ENCODE results near the gene GAS7.

GAS7 gene

DNA sequence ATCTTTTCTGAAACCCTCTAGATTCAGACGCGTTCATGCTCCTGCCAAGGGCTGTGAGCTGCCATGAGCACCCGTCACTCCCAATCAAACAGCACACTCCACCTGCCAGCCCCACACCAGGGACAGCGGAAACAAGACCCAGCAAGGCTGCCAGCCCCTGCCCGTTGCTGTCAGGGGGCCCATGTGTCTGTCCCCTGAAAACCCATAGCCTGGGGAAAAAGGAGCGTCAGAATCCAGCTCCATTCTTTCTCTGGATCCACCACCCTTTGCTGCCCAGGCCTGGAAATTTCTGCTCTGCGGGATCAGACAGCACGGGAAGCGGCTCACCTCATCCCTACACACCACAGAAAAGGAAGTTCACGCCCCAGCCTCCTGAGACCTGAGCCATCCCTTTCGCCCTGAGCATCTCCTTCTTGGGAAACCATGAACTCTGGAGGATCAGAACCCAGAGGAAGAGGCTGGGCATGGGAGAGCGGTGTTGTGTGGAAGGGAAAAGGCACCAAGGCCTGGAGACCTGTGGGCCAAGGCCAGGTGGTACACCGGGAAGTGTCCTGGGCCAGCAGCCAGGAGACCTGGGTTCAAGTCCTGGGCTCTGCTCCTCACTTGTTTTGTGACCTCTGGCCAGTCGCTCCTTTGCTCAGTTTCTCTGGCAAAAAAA lies 241.8 kb downstream of the GAS7 start:
- no peak for DNase-seq (ENCODE audit: low read depth in 2 of 2, low spot score in 1 of 2)

DNA sequence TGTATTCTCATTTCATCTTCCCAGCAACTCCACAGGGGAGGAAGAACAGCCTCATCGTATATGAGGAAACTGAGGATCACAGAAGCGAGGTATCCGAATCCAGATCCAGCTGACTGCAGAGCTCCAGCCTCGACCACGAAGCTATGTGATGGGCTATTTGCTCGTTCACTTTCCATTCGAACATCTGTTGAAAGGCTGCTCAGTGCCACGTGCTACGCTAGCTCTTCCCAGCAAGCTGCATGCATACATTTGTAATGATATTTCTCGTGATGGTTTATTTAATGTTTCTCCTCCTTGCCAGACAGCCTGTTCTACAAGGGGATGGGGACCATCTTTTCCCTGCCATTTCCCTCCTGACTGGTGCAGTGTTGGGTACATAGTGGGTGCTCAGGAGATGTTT lies 244.9 kb downstream of the GAS7 start:
- DNase-seq (ENCODE audit: low read depth in 2 of 2, low spot score in 1 of 2) = no peak

DNA sequence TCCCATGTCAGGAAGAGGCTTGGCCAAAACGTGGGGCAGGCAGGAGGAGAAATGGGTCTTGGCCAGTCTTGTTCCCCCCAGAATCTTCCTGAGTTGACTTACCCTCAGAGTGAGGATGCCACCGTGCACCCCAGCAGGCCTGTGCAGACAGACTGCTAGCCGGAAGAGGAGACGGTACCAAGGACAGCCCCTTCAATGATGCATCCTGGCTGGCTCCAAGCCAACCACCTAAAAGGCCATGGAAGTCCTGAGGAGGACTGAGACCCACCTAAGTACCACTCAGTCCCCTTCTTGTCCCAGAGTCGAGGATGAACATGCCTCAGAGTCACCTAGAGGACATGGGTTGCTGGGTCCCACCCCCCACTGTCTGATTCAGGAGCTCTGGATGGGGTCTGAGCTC lies 246.6 kb downstream of the GAS7 start:
- no peak for DNase-seq (ENCODE audit: low read depth in 2 of 2, low spot score in 1 of 2)

DNA sequence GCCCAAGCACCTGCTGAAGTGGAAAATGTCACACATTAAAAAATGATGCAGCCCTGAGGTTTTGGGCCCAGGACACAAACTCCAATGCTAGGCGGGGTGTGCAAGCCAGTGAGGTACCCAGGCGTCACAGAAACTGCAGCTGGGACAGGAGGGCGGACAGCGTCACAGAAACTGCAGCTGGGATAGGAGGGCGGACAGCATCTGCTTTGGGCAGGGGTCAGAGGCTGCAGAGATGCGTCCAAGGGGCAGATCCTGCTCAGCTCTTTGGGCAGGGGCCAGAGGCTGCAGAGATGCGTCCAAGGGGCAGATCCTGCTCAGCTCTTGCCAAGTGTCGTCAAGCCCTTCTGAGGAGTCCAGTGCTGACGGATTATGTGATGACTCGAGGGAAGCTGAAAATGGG lies 249.5 kb downstream of the GAS7 start:
- DNase-seq (ENCODE audit: low read depth in 2 of 2, low spot score in 1 of 2) = no peak

DNA sequence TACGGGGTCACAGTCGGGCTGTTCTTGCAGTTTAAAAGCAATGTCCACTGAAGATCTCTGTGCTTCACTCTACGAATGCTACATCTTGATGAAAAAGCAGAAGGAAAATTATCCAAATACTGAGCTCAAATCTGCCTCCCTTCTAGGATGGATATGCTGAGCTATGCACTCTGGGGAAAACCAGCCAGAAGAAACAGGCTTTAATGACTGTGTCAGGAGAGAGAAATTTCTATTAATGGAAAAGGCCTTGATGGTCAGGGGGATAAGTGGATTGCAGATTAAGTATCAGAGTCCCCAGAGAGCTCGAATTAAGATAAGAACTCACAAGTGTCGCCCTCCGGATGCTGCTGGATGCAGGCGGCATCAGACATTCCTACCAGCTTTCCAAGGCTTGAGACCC lies 253.7 kb downstream of the GAS7 start:
- no peak for DNase-seq (ENCODE audit: low read depth in 2 of 2, low spot score in 1 of 2)

DNA sequence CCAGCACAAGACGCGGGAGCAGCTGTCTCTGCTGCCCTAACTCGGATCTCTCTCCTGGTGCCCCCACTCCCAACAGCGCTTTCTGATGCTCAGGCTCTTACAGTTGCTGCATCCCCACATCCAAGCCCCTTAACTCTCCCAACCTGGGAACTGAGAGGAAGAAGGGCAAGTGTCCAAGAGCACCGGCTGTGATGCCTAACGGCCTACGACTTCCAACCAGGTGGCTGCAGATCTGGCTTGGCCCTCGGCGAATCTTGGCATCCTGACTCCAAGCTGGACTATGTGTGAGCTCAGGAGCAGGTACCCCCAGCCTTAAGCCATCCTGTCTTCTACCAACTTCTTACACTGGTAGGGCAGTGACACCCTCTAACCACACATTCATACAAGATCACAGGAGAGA lies 255.1 kb downstream of the GAS7 start:
- no peak for DNase-seq (ENCODE audit: low read depth in 2 of 2, low spot score in 1 of 2)

DNA sequence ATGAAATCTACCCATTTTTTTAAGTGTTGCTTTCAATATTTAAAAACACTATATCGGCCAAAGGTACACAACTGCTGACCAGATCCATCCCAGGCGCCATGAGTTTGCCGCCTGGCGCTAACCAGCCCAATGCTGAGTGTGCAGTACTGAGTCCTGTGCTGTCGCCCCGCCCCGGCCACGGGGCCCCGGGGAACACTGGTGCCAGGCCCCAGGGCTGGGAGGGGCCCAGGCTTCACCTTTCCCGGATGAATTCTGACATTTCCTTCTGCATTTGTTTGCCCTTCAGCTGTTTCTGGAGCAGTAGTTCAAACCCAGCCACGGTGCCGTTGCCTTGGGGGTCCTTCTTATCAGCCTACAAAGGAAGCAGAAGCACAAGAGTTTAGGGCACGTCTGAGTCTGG lies 255.5 kb downstream of the GAS7 start:
- DNase-seq (ENCODE audit: low read depth in 2 of 2, low spot score in 1 of 2) = no peak

DNA sequence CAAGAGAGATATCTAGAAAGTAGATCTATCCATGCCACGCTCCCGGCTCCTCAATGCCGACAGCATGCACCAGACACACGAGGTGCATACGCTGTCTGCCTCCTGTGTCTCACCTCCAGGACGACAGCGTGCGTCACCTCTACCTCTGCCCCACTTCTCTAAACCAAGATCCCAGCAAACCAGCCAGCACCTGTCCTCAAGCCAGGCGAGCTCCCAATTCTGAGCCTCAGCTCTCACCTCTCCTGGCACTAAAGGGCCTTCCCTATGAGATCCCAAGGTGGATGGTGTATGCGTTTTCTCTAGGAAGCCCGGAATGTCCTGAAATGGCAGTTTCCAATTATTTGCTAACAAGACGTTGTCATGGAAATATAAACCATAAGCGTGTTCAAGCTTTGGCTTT lies 257.1 kb downstream of the GAS7 start:
- DNase-seq (ENCODE audit: low read depth in 2 of 2, low spot score in 1 of 2) = no peak

DNA sequence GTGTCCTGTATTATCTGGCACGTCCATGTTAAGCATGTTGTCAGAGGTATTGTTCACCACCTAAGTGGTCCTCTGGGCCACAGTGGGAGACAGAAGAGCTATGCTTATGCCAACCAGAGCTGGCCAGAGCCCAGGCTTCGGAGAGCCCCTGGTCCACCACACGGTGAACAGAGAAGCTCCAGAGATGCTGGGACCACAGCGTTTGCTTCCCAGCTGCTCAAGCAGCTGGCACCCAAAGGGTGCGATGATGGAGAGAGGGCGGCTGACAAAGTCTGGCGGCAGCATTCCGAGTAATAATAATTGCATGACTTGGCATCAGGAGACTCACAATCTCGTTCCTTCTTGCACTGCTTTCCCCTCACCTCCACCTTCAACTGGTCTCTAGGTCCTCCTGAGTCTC lies 257.6 kb downstream of the GAS7 start:
- DNase-seq (ENCODE audit: low read depth in 2 of 2, low spot score in 1 of 2) = no peak

DNA sequence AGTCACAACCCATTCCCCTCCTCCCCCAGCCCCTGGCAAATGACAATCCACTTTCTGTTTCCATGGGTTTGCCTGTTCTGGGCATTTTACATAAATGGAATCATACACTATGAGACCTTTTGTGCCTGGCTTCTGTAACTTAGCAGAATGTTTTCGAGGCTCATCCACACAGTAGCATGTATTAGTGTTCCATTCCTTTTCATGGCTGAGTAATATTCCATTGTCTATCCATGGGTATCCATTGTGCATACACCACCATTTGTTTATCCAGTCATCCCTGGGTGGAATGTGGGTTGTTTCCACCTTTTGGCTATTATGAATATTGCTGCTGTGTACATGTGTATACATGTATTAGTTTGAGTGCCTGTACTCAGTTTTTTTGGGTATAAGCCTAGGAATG lies 259.6 kb downstream of the GAS7 start:
- no peak for DNase-seq (ENCODE audit: low read depth in 2 of 2, low spot score in 1 of 2)

DNA sequence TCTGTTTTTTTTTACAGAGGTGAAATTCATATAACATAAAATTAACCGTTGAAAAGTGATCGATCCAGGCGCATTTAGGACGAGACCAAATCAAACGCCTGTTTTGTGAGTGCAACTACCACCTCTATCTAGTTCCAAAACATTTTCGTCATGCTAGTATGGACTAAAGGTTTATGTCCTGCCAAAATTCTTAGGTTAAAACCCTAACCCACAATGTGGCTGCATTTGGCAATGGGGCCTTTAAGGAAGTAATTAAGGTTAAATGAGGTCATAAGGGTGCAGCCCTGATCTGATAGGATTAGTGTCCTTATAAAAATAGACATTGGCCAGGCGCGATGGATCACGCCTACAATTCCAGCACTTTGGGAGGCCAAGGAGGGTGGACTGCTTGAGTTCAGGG lies 260.5 kb downstream of the GAS7 start:
- no peak for DNase-seq (ENCODE audit: low read depth in 2 of 2, low spot score in 1 of 2)

DNA sequence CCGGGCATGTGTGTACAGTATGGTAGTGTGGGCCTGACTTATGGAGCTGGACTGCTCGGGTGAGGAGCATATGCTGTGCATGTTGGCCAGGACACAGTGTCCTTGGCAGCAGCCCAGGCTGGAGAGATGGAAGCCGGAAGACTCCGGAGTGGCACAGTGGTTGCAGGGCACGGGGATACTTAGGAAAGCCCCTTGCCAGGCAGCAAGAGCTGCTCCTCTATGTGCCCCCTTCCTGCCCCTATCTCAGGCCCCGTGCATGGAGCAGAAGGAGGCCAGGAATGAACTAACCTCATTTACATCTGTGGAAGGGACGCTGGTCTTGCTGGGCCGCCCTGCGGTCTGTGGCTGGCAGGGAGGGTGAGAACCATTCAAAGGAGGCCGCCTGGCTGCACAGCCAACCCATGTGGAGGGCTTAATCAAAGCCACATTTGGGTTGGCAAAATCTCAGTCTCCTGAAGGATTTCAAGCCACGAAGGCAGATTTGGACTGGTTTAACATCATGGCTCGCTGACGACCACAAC lies 261.1 kb downstream of the GAS7 start:
- no peak for DNase-seq (ENCODE audit: low read depth in 2 of 2, low spot score in 1 of 2)

DNA sequence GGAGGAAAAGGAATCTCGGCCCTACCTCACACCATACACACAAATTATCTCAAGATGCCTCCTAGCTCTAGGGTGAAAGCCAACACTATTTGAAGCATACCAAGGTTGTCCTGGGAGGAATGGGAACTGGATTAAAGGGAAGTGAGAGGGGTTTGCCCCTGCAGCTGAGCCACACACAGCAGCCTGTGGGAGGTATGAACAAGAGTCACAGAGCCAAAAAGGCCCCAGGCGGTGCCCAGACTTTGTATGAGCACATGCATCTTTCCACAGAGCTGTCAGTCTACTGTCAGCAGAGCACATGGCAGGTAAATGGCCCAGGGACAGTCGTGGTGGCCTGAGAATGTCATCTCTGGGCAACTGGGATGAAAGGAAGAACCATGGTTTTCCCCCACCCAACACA lies 262.3 kb downstream of the GAS7 start:
- no peak for DNase-seq (ENCODE audit: low read depth in 2 of 2, low spot score in 1 of 2)

DNA sequence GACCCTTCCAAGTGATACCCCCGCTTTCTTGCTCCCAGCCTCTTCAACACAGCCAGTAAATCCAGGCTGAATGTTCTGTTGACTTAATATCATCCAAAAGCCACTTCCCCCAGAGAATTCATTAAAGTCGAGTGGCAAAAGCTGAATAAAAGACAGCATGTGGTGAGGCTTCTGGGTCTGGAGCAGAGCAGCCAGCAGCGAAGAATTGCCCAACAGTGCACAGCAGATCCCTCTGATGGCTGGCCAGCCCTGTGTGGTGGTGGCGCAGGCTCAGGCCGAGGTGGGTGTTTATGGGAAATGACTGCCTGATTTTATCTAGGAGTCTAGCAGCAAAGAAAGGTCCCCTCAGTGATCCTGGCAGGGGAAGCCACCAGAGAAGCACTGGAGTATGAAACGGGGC lies 263.0 kb downstream of the GAS7 start:
- DNase-seq (ENCODE audit: low read depth in 2 of 2, low spot score in 1 of 2) = no peak

DNA sequence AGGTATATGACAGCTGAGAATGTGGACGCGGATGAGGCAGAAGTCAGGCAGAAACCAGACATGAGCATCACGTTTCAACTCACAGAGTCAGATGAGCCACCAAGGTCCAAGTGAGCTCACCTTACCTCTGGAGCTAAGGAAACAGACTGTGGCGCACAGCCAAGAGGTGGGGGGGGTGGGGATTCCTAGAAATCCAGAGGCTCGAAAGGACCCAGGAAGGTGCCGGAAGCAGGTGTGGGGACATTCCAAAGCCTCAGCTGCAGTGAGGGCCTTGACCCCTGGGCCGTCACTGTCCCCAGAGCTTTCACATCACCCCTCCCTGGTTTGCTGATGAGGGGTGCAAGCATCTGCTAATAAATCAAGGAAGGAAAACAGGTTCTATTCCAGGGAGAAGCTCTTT lies 264.1 kb downstream of the GAS7 start:
- DNase-seq (ENCODE audit: low read depth in 2 of 2, low spot score in 1 of 2) = no peak

DNA sequence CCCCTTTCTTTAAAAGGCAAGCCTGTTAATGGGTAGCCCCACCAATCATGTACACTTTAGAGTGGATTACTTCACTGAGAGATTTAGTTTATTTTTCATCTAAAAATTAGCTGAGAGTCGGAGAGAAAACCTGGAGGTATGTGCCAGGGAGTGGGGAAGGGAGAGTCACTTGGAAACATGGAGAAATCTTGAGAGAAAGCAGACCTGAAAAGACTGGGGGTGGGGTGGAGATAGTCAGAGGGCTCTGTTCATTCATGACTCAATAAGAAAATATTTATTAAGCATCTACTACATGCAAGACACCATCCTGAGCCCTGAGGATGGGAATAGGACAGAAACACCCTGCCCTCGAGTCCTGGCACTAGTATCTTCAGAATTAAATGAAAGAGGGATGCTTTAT lies 265.9 kb downstream of the GAS7 start:
- DNase-seq (ENCODE audit: low read depth in 2 of 2, low spot score in 1 of 2) = no peak

DNA sequence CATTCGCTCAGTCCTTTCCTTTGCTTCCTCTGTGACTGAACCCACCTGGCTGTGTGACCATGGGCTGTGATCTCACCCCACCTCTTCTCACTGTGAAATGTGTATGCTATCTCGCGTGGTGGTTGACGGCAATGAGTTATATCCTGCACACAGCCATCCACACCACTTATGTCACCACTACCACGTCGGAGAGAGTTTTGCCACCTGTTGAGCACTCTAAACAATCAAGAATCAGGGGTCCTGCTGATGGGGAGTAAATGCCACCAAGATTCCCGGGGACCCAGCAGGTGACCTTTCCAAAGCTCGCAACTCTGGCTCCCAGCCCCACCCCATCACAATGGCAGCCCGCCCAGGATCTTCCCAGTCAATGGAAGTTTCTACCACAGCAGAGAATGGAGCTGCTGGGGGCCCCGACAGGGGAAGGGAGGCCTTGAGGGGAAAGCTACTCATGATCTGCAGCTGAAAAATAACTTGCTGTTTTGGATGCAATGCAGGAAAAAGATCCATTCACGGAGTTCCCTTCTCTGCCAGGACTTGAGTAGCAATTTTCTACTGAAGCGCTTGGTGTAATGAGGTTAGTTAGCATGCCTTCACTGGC lies 267.2 kb downstream of the GAS7 start:
- DNase-seq (ENCODE audit: low read depth in 2 of 2, low spot score in 1 of 2) = no peak

DNA sequence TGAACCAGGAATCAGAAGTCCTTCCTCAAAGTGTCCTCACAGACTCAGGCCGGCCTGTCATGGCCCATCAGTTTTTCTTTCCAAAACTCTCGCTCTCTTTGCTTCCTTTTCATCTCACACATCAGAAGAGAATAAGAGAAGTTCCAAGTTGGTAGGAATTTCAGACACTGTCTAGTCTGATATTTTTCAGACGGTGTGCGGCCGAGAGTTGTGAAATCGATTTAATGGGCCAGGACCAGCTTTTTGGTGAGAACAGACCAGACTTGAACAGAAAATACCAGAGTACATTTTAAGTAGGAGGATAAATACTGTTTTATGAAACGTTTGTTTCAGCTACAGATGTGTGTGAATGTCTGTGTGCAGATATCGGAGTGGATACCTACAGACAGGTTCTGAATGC lies 268.5 kb downstream of the GAS7 start:
- DNase-seq (ENCODE audit: low read depth in 2 of 2, low spot score in 1 of 2) = no peak

DNA sequence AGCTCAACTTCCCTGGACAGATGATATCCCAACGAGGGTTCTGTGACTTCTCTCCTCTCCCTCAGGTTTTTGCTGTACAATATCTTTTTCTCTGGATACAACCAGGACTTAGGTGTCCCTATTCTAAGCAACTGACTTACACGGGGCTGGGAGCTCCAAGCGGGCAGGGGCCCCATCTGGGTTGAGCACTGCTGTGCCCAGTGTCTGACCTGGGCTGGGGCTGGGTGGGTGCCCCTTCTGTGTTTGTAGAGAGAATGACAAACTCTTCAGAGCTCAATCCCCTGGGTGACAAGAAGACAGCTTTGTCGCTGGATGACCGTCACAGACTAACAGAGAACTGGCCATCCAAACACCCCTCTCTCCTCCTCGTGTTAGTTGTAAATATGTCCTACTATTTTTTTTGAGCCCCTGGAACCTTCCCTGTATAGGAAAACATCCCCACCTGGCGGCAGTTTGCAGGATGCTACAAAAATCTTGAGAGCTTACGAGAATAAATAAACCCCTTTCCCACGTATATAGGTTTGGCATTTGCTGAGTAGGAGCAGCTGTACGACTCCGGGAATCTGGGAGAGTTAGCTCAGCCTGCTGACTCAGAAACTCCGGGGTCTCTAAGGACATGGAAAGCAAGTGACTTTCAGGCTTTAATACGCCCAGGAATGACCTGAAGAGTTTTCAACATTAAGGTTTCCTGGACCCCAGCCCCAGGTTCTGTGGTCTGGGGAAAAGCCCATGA lies 269.6 kb downstream of the GAS7 start:
- no peak for DNase-seq (ENCODE audit: low read depth in 2 of 2, low spot score in 1 of 2)

DNA sequence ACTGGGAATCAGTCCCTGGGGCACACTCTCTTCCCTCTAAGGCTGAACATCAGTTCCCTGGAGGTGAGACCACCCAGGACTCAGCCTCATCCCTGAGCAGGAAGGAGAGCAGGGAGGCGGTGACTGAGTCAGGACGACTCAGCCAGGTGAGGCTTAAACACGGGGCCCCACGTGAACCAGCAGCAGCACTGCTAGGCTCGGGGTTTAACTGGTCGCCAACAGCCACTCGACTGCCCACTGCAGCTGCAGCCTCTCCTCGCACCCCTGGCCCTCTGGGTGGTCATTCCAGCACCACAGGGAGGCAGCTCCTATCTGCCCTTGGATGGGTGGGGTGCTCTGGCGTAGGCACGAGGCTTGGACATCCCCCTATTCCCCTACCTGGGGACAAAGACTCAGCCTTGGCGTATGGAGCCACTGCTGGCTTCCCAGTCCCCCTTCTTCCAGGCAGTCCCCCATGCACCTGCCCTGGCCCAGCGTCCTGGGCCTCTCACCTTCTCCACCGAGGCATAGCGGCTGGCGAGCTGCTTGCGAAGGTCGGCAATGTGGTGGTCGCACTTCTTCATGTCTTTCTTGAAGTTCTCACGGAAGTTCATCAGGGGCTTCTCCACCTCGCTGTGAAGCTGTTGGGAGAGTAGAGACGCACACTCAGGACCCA lies 272.1 kb downstream of the GAS7 start:
- no peak for DNase-seq (ENCODE audit: low read depth in 2 of 2, low spot score in 1 of 2)

DNA sequence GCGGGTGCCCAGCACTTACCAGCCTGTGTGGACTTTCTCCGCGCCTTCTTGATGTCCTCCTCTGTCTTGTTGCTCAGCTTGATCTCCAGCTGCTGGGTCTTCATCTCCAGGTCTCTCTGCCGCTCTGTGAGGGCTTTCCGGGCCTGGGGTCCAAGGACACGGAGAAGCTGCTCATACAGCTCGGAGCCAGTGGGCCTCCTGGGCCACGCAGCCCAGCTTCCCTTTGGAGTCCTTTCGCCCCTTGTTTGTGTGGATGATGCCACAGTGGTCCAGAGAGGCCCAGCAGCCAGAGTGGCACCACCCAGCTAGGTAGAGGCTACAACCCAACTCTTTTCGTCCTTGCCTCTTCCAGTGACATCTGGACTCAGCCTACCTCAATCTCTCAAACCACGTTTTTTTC lies 272.9 kb downstream of the GAS7 start:
- DNase-seq (ENCODE audit: low read depth in 2 of 2, low spot score in 1 of 2) = no peak

DNA sequence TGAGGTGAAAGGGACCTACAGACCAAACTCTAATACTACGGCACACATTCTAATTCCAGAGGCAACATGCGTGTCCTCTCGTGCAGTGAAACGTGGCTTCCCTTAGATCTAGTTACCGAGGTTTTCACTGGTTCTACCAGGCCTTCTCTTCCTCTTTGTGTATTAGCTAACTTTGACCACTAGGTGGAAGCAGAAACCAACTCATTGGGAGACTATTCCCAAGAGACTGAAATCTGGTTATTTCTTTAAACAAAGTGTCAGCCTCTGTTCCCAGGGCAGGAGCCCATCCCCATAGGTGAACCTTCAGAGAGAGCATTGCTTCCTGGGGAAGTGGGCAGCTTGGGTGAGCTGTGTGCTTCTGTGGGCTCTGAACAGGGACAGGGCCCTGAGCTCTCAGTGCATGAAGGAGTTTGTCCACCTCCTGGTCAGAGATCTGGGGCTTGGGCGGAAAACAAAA lies 273.6 kb downstream of the GAS7 start:
- no peak for DNase-seq (ENCODE audit: low read depth in 2 of 2, low spot score in 1 of 2)

Measured in stimulated activated CD8-positive, alpha-beta memory T cell treated with anti-CD3 and anti-CD28 coated beads, Interleukin-4, amount 100 ng/mL, for 1 hour (primary cell).